Muscle of arm (tissue), 12 donors: ENCODE results near the gene PTH1R. TPM values are rescaled to one million over a fixed set of nuclear protein-coding genes. Genes with fewer than 3 reads are reported as not detected.

Experiments used
- DNase-seq: peaks from one replicate; pipeline ENCODE4 v3.0.0-alpha.2; 2013
- polyA plus RNA-seq, 12 donors: library from polyadenylated mRNA; unstranded; fragments of 120-200 nt; gene quantifications; one replicate each; pipeline ENCODE4 v1.2.1, GENCODE V29; 2013; ENCODE audit not compliant: insufficient read length in 12 of 12

PTH1R gene
- polyA plus RNA-seq, 12 donors, result 5.6 to 130 (median 9.3) TPM; not detected in 1

DNA sequence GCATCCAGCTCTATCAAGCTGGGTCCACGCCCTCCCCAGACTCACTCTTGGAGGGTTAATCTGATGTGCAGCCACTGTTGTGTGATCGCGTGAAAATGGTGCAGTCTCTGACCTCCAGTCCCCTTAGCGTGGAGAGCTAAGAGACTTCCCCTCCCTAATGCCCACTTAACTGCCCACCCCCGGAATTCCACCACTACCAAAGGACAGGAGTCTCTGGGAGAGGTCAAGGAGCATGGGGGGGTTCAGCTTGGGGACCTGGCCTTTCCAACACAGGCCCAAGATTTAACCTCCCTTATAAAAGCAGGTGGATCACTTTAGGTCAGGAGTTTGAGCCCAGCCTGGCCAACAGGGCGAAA is 50.2 kb downstream of the PTH1R start:
- DNase-seq, result no peak

DNA sequence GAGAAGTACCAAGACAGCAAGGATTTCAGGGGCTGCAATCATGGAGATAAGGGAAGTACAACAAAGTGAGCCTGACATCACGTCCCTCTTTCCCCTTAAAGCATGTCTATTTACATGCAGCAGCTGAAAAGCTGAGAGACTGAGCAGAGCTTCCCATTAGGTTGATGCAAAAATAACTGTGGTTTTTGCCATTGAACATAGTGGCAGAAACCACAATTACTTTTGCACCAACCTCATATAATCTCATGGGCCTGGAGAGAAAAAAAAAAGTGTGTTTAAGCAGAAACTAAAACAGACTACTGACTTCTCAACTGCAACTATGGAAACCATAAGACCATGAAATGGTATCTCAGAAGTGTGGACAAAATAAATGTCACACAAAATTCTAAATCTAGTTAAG is 50.8 kb downstream of the PTH1R start:
- DNase-seq, result no peak

DNA sequence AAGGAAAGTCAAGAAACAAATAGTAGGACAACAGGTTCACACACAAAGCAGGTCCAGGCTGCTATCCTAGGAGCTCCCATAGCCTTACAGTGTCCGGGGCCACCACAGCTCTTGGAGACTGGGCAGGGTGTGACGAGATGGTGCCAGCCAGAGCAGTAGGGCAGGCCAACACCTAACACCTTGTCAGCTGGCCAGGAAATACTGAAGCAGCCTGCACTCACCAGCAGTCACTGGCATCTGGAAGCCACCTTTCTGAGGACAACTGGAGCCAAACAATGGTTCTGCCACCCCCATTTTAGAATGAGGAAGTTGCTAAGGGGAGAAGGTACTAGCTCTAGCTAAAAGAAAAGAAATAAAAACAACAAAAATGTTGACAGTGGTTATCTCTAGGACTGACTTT is 51.8 kb downstream of the PTH1R start:
- no peak for DNase-seq

DNA sequence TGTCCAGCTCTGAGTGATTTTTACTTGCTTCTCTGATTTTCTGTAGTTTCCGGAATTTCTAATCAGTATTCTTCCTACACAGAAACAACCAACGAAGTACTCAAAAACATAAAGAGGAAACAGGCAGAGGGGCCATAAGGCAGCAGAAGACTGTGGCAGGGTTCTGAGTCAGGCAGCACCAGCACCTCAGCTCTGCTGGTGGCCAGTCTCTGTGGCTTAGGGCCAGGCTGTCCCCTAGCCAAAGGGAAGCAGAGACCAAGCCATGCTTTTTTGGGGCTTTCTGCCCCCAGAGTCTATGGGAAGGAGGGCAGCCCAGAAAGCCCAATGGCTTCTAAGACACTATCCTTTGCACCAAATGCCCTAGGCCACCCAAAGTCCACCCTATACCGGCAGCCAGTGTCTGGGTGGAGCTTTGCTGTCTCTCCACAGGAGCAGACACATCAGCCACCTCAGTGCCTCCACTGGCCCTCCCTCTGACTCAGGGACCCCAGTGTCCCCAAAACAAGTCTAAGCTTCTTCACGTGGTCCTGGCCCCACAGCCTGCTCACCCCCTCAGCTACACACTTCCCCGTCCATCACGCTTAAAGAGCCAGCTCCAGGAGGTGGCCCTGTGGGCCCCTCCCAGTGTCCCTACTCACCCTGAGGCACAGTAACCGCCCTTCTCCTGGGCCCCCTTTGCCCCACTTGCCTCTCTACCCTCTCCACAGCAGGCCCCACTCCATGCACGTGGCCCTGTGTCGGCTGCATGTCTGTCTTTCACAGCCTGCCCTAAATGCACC is 52.8 kb downstream of the PTH1R start:
- no peak for DNase-seq

DNA sequence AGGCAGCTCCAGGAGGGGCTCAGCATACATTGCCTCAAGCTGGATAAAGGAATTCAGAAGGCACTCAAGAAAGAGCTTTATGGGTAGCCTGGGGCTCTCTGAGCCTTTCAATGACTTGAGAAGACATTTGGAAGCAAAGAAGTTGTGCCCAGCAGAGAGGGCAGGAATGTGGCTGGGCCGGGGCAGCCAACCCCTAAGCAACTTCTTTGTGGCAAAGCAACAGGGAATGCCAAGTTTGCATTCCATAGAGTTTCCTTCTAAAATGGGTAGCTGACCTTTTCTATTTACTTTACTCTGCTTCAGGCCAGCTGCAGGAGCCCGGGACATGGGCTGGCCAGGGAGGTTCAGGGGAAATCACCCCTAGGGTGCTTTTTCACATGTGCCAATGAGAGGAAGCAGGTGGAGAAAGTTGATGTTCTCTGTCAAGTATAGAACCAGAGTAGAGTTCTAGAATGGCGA is 53.5 kb downstream of the PTH1R start:
- no peak for DNase-seq

DNA sequence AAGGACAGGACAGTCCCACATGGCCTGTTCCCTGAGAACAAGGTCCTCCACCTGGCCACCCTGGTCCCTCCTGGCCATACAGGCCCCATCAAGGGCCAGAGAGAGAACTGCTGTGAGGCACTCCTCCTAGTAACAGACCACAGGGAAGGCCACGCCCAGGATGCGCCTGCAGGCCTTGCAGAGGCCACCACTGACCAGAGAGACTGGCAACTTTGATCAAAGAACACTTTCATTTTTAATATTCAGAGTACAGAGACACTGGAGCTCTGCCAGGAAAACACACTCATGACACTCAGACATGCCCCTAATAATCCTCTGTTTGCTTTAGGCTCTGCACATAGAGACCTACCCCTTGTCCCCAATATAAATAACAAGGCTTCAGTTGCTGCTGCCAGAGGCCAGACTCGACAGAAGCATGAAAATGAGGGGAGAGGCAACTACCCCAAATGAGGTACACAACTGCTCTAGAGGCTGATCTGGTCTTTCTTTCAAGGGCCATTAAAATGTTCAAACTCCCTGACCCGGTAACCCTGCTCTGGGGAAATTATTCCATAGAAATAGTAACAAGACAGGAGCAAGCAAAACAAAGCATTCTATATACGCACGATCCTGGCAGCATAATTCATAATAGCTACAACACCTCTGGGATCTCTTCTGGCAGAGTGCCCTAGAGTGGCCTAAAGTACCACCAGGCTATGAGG is 54.3 kb downstream of the PTH1R start:
- DNase-seq, result no peak

DNA sequence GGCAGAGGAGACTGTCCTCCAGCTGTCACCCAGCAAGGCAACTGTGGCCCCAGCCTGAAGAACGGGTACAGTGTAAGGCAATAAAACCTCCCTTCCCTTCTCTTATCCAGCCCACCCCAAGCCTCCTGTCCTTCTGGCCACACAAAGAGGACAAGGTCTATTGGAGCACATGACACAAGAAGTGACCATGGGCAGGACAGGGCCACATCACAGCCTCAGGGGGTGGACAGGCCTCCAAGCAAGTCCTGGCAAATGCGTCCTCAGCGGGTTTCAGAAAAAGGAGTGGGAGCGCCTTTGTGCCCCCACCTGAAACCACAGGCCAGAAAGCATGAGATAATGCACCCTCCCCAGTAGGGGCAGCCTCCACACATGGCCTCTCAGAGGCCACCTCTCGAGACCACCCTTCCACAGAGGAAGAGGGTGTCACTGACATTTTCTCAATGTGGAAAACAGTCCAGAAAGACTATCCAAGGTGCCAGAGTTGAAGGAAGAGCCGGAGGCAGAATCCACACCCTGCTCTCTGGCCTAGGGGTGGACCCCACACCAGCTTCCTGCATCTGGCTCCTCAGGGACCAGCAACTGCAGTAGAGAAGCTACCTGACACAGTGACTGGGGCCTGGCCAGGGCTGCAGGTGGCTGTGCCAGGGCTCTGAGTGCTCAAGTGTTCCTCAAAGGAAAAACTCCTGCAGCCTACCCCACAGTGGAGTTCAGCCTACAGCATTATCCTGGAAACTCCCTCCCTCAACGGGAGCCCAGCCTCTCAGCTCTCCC is 55.1 kb downstream of the PTH1R start:
- no peak for DNase-seq

DNA sequence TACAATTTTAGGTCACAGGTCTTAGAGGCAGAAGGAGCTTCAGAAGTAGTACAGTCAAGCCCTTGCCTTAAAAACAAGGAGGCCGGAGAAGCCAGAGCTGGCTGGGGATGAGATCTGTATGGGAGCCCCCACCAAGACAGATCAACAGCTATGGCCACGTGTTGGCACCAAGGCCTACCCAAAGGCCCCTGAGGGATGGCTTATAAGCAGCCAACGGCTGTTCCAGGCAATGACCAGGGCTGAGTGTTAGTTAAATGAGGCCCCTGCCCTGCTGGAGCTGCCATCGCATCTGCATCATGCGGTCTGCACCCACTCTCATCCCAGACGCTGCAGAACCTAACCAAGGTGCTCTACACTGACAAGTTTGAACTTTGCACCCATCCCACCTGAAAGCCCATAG is 55.7 kb downstream of the PTH1R start:
- no peak for DNase-seq

DNA sequence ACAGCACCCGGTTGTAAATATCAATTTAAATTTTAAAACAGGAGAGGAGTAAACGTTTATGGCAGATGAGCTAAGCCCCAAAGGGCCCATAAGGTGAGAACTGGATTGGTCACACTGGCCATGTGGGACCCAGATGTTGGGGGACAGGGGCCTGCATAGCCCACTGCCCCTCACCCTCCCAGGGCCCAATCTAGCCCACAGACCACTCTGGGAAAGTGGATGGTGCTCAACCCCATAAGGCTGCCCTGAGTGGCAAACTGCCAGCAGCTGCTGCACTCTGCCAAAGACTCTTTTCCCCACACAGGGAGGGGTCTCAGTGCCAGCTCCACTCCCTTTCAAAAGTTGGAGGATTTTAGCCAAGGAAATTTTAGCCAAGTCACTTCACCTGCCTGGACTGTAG is 56.6 kb downstream of the PTH1R start:
- no peak for DNase-seq

DNA sequence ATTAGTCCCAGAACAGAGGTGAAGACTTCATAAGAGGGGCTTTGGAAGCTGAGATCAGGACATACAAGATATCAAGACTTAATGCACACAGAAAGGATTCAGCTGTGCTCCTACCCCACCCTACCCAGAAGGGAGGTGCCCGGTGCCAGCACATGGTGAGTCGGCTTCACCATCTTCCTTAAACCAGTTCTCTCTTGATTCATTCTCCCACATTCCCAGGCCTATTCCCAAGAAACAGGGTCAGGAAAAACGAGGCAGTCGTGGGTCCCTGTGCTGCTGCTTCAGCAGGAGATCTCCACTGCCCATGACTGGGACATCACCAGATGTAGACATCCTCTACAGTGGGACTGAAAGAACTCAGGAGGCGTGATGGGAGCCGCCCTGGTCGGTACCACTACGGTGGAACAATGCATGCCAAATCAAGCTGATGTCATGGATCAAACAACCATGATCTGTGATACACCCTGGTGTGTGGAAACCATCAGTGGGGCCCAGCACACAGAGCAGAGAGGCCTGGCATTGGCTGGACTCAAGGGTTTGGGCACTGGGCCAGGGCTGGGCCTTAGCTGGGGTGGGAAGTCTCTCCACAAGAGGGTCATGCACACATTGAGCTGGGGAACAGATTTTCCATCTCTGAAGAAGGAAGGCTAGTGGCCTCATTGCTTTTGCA is 57.1 kb downstream of the PTH1R start:
- no peak for DNase-seq

DNA sequence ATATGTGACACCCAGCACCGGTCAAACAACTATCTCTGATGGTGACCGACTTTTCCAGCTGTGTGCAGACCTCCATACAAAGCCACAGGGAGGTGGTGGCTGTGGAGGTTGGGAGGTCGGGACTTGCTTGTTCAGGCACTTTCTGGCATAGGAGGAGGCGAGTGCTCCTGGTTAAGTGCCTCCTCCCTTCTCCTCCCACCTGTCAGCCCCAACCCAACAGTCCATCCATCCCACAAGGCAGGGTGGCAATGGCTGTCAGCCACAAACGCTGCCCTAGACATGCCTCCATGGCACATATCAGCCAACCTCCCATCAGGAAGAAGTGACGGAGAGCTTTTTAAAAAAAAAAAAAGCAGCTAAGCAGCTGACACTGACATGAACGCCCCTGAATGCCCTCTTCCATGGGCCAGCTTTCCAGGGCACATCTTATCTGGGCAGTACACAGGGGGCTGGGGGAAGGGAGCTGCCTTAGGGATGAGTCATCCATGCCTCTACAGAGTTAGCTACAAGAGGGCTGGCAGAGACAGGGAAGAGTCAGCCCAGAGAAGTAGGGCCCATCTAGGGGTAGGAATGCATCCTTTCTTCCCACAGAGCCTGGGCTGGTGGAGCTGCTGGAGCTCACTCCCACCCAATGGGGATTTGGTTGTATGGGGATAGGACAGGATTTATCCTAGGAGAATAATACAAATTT is 57.8 kb downstream of the PTH1R start:
- DNase-seq, result peak; percentile 41

DNA sequence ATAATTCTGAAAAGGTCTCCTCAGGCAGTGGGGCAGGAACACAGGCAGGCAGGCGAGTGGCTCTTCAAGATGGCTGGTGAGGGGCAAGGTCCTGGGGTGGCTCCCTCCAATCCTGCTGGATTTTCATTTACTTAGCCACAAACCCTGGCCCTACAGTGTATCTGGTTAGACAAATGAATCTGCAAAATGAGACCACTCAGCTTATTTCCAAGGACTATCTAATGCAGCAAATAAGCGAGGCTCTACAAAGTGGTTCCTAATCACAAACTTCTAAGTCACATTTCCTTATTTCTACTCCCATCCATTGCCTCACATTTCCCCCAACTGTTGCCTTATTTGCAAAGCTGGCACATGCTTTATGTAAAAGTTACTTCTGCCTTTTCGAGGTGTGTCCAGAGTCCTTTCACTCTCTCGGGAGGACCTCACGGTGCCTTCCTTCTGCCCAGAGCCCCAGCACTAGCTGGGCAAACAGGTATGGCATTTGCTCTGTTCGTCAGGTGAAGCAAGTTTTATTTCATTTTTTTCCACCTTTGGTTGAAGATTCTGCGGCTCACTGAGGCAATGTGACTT is 58.6 kb downstream of the PTH1R start:
- DNase-seq, result no peak

DNA sequence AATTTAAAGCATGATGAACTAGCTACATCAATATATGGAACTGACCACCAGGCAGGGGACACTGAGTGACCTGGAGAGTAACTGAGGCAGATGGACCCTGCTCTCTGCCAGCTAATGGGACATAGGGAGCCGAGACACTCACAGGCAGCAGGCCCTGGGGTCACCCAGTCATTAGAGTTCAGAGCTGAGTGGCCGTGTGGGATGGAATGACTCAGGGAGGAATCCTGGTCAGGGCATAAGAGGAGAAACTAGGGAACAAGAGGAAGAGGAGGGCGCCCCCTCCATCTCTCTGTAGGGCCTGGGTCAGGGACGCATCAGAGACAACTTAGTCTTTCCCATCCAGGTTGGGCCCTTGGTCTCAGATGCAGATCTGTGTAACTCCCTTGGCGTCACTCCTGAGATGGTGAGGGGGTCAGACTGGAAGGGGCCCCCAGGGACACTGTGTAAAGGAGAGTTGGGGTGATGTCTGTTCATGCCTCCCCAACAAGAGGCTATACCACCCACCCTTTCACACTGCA is 59.3 kb downstream of the PTH1R start:
- no peak for DNase-seq

DNA sequence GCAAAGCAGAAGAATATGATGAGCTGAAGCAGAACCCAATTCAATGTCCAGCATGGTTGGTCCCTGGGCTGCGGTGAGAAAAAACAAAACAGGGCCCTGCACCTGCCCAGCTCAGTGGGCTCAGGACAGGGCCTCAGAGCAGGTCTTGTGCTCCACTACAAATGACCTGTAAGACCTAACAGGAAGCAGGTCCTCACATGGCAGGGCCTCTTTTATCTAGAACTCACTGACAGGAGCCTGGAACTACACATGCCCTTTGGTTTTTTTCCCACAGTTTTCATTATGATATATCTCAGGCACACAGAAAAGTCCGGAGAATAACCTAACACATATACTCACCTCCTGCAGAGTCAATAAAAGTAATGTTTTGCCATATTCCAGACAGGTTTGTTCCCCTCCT is 60.6 kb downstream of the PTH1R start:
- no peak for DNase-seq

DNA sequence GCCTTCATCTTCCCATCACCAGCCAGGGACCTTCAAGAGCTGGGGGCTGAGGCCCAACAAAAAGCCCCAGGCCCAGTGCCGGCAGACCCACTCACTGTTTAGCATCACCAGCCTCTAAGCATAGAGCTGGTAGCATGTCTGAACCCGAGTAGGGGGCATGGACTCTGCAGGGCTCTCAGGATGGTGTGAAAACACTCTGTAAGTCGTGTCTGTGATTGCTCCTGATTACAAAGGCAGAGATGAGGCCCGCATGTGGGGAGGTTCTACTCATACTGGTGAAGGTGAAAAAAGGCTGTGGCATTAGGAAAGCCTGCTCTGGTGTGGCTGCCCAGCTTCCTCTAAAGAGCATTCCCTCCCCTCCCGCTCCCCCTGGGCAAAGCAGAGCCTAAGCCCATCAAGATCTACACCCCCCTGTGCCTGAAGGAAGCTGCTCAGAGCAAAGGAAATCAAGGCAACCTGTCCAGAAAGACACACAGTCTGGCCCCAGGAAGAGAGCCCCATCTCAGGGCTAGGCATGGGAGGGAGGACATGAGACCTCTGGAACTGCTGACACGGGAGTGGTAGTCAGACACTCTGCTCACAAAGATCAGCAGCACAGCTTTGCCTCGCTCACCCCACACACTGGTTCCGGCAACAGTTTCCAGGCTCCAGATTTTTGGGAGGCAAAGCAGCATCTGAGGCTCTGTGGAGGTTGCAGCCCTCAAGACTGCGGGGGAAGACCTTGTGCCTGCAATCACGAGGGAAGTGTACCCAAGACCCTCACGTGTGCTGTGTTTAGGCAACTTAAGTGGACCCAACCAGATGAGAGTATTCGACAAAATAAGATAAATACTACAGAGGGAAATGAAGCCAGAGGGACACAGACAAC is 62.3 kb downstream of the PTH1R start:
- DNase-seq, result no peak

DNA sequence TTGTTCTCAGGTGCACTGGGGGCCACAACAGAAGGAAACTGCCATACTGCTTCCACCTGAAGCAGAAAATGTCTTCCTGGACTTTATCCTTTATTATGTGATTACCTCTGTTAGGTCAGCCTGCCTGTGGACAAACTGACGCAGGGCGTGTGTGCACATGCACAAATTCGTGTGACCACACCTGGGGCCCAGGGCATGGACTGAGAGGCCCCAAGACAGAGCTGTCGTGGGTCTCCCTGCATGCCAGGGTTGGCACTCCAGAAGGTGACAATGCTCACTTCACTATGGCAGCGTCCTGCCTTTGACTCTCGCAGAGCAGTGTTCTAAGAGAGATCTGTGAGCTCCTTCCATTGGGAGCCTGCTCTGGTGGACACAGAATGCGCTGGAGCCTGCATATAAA is 64.6 kb downstream of the PTH1R start:
- no peak for DNase-seq

DNA sequence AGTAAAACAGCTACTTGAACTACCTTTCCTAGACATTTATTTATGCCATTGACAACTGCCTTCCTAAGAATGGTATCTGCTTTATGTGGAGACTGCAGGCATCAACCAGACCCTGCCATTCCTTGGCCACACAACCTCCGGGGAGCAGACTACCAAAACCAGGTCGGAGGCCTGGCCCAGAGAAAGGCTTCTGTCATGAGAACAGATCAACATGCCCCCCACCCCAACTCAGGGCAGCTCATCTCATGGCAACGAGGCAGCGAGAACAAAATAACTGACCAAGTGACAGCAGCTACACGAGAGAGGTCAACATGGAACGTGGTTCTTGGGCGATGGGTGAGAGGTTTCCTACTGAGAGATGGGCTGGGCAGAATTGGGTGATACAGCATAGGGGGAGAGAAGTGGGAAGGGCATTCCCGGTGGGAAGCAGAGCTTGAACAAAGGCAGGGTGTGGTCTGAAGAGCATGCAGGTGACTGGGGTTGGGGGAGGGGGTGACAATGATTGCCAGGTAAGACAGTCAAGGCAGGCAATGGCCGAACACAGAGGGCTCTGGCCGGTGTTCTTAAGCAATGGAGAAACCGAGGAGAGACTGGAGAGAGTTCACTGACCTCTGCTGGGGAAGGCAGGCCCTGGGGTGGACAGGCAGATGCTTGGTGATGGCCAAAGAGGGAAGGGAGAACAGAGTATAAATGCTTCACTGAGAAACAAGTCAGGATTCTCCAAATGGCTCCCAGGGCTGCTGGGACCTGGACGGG is 65.1 kb downstream of the PTH1R start:
- no peak for DNase-seq

DNA sequence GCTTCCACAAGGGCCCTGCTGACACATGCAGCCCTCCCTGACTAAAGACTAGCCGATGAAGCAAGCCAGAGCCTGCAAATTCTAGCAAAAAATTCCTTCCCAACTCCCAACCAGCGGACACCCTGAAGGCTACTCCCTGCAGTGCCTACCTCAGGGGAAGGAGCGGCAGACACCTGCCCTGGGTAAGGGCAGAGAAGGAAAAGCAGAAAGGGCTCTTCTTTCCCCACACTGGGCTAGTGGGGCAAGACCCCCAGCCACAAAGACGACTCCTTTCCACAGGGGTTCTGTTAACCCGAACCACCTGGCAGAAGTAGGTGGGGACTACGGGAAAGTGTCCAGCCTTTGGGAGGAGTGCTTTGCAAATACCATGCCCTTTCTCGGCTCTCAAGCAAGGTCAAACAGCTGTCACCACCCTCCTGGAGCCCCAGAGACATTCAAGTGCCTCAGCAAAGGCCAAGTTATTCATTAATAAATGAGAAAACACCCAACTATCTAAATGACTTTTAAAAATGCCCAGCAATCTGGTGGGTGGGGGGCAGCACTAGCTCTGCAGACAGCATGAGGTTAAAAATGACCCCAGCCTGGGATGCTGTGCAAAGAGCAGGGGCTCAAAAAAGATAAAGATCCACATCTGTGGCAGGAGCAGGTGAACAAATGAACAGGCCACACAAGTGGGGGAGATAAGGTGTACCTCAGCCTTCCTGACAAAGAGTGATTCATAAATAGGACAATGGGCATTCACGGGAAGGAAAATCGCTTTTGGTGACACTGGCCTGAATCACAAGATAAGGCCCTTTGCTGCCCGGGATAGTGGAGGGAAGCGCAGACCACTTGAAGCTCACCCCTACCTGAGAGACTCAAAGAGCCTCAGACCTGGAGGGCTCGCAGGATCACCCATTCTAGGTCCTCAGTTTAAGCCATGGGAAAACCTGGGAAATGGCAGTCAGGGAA is 66.0 kb downstream of the PTH1R start:
- DNase-seq, result no peak
